ENCODE data around the gene F5. TPM values are rescaled to one million over a fixed set of nuclear protein-coding genes. Genes with fewer than 3 reads are reported as not detected.

F5 gene
- total RNA-seq (2014; rRNA removed; shearing (Covaris generic)) = not detected in 2 replicates

DNA sequence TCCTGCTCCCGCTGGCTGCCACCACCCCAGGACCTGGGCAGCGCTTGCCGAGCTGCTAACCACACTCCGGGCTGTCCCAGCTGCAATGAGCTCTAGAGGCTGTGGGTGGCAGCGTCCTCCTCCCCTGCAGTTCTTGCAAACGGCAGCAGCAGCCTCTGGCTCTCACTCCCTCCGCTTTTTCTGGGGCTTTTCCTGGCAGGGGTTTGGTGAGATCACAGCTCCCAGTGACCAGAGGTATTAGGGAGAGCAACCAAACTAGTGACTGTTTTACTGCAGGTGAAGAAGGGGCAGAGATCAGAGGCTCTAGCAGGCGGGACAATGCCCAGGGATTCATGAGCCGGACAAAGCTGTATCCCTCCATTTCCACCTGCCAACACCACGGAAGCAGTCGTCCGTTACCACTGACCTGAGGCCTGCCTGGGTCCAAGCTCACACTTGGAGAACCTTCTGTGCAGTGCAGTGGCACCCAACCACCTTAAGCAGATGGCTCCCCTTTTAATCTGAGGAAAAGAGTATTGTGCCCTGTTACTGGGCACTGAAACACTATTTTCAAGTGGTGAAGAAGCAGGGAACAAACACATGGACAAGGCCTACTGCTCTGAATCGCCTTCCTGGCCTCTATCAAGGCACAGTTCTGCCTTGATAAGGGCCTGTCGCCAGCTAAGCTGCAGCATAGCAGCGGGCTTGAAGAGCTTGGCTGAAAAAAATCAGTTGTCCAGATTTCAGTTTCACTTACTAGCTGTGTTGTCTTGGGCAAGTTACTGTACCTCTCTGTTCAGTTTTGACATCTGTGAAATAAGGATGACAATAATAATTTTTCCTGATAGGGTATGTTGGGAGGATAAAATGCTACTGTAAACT, at the start of gene F5:
Gene F5 (minus strand): TSS at position 87 of the 861 bp plus-strand sequence. CDS start 95 bp downstream, outside the sequence.
- H3K4me3 ChIP-seq (ENCODE audit: insufficient read depth, low read depth, low read length) = no peak within 1 kb of the TSS
- peak; percentile 67 for DNase-seq
- no peaks in the 10 kb centered on the region for H3K36me3 ChIP-seq (replicated peaks; ENCODE audit: control insufficient read depth, insufficient read depth, low read length)
- H3K27me3 ChIP-seq (ENCODE audit: control insufficient read depth, insufficient read depth, low read length) = peaks cover 2% of the 10 kb centered on the region; the same call in 1 of the 2 replicates

DNA sequence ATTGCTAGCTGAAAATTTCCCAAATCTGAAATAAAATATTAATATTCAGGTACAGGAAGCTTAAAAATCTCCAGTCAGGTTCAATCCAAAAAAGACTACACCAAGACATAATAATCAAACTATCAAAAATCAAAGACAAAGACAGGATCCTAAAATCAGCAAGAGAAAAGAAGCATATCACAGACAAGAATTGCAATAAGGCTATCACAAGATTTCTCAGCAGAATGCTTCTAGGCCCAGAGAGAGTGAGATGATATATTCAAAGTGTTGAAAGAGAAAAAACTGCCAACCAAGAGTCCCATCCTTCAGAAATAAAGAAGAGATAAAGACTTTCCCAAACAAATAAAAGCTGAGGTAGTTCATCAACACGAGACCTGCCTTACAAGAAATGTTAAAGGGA, 48.6 kb upstream of the F5 start:
- no peak for DNase-seq
- H3K36me3 ChIP-seq (replicated peaks; ENCODE audit: control insufficient read depth, insufficient read depth, low read length) = no peaks in the 10 kb centered on the region
- no peaks in the 10 kb centered on the region for H3K27me3 ChIP-seq (ENCODE audit: control insufficient read depth, insufficient read depth, low read length)
- no peak overlapping the region for H3K4me3 ChIP-seq (ENCODE audit: insufficient read depth, low read depth, low read length)

DNA sequence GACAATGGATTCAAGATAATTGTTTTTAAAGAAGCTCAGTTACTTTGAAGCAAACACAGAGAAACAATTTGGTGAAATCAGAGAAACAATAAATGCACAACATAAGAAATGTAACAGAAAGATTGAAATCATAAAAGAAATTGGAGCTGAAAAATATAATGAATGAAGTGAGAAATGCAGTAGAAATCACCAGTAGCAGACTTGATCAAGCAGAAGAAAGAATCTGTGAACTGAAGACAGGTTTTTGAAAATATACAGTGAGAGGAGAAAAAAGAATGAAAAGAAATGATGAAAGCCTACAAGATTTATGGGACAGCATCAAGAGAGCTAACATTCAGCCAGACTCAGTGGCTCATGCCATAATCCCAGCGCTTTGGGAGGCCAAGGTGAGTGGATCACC, 47.9 kb upstream of the F5 start:
- Histone ChIP-seq H3K27me3 (ENCODE audit: control insufficient read depth, insufficient read depth, low read length) (no peaks in the 10 kb centered on the region), H3K36me3 (replicated peaks; ENCODE audit: control insufficient read depth, insufficient read depth, low read length) (no peaks in the 10 kb centered on the region), H3K4me3 (ENCODE audit: insufficient read depth, low read depth, low read length) (no peak overlapping the region)
- DNase-seq = no peak

DNA sequence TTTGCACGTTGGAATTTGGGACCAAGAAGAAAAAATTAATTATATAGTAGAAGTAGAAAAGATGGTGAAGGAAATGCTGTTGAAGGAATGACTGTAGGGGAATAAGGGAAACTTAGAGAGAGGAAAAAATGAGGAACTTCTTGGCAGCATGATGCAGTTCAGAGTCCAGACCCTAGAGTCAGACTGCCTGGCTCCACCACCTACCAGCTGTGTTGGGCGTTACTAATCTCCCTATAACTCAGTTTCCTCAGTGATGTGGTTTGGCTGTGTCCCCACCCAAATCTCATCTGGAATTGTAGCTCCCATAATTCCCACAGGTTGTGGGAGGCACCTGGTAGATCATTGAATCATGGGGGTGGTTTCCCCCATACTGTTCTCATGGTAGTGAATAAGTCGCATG, 45.0 kb upstream of the F5 start:
- H3K4me3 ChIP-seq (ENCODE audit: insufficient read depth, low read depth, low read length) = no peak overlapping the region
- no peak for DNase-seq
- no peaks in the 10 kb centered on the region for H3K36me3 ChIP-seq (replicated peaks; ENCODE audit: control insufficient read depth, insufficient read depth, low read length)
- no peaks in the 10 kb centered on the region for H3K27me3 ChIP-seq (ENCODE audit: control insufficient read depth, insufficient read depth, low read length)

DNA sequence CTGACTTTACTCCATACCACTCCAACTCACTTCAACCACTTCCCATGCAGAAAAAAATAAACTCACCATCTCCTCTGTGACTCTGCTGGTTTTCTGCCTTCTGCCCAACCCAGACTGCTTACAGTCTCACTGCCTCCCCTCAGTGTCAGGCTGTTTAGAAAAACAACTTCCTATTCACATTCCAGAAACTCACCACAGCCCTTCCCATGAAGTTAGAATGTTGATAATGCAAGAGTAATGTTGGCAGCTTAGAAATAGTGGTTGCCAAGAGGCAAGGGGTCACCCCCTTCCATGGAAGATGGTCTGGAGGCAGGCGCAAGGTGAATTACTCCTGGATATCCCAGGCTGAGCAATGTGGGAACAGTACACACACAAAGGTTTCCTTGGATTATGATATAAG, 43.7 kb upstream of the F5 start, which contains the start of gene SELP:
Gene SELP (minus strand): TSS at position 119 of the 400 bp plus-strand sequence. CDS start 50 bp downstream, at position 69.
- Histone ChIP-seq H3K36me3 (replicated peaks; ENCODE audit: control insufficient read depth, insufficient read depth, low read length) (no peaks in the 10 kb centered on the region), H3K27me3 (ENCODE audit: control insufficient read depth, insufficient read depth, low read length) (no peaks in the 10 kb centered on the region), H3K4me3 (ENCODE audit: insufficient read depth, low read depth, low read length) (no peak within 1 kb of the TSS)
- no peak for DNase-seq

DNA sequence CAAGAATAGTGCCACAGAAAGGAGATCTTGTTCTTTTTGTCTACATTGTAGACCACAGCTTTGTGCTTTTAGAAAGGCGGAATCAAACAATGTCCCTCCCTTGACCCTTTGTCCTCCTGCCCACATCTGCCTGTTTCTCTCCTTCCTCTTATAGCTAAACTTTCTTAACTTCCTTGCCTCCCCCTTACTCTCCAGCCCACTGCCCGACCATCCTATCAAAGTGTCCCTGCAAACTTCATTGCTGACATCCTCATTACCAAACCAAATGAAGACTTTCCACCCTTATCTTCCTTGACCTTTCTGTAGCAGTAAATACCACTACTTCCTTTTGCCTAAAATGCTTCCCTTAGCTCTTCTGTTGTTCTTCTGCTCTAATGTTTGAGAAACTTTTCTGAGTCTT, 38.6 kb upstream of the F5 start:
- Histone ChIP-seq H3K4me3 (ENCODE audit: insufficient read depth, low read depth, low read length) (no peak overlapping the region), H3K36me3 (replicated peaks; ENCODE audit: control insufficient read depth, insufficient read depth, low read length) (no peaks in the 10 kb centered on the region), H3K27me3 (ENCODE audit: control insufficient read depth, insufficient read depth, low read length) (no peaks in the 10 kb centered on the region)
- DNase-seq = no peak

DNA sequence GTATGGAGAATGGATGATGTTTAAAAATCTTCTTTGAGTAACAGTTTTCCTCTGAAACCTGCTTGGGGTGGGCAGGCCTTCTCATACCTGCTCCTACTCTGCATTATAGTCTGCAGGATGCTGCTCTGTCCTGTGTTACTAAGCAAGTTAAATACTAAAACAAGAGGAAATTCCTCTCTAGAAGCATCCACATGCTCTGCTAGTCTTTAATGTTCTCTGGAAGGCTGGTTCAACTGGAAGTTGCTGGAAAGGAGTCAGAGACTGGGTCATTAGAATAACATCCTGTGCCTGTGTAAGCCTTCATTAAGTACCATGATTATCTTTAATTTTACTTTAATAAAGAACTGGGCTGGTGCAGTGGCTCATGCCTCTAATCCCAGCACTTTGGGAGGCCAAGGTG, 37.8 kb upstream of the F5 start:
- H3K4me3 ChIP-seq (ENCODE audit: insufficient read depth, low read depth, low read length) = no peak overlapping the region
- no peak for DNase-seq
- H3K36me3 ChIP-seq (replicated peaks; ENCODE audit: control insufficient read depth, insufficient read depth, low read length) = no peaks in the 10 kb centered on the region
- H3K27me3 ChIP-seq (ENCODE audit: control insufficient read depth, insufficient read depth, low read length) = no peaks in the 10 kb centered on the region

DNA sequence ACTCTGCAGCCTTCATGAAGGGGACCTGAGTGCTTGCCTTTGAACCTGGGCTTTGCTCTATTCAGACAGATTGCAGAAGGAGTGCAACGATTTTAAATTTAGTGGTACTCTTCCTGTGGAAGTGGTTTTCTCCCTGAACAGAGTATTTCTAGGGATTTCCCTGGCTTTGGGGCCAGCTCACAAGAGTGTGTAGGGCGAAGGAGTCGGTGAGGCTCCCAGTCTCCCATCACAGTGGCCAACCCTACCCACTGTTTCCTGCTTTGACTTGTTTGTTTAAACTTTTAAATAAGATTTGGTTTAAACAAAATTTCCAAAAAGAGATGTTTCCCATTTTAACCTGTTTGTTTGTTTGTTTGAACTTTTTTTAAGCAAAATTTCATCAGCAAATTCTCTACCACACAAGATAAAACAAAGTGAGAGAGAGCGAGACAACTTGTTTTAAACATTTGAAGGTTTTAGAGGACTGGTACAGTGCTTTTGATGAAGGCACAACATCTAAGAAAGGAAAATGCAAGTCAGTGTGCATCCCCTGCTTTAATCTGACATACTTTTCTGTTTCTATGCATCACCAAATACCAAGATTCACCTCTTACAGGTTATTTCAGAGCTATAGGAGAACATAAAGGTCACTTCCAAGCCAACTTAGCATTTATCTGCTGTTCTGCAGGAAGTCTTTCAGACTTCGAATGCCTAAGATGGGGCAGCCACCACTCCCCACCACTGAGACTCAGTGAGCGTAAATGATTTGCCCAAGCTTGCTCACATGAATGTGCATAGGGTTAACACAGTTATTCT, 37.0 kb upstream of the F5 start:
- no peak for DNase-seq
- H3K27me3 ChIP-seq (ENCODE audit: control insufficient read depth, insufficient read depth, low read length) = no peaks in the 10 kb centered on the region
- H3K4me3 ChIP-seq (ENCODE audit: insufficient read depth, low read depth, low read length) = no peak overlapping the region
- H3K36me3 ChIP-seq (replicated peaks; ENCODE audit: control insufficient read depth, insufficient read depth, low read length) = no peaks in the 10 kb centered on the region

DNA sequence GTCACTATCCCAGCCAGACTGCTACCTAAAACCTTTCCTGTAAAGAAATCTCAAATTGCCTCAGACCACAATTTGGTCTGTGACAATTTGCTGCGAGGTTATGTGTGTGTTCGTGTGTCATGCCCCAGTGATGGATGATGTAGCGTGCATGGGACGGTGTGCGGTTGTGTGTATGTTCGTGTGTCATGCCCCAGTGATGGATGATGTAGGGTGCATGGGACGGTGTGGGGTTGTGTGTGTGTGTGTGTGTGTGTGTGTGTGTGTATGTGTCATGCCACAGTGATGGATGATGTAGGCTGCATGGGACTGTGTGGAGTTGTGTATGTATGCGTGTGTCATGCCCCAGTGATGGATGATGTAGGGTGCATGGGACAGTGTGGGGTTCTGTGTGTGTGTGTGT, 34.3 kb upstream of the F5 start:
- no peaks in the 10 kb centered on the region for H3K27me3 ChIP-seq (ENCODE audit: control insufficient read depth, insufficient read depth, low read length)
- no peak overlapping the region for H3K4me3 ChIP-seq (ENCODE audit: insufficient read depth, low read depth, low read length)
- H3K36me3 ChIP-seq (replicated peaks; ENCODE audit: control insufficient read depth, insufficient read depth, low read length) = no peaks in the 10 kb centered on the region
- no peak for DNase-seq

DNA sequence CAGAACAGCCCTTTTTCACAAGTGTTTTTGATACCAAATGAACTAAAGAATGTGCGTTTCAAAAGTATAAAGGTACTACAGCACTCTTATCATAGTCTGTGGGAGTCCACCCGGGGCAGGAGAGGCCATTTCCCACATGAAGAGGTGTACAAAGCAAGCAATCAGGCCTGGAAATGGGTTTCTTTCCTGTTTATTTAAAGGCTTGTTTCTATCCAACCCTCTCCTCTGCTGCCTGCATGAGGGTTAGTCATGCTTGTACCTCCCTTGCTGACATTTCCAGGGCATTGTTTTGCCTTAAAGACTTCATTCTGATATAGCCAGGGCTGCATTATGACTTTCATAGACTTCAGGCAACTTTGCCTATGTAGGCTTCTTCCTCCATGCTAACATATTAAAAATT, 32.1 kb upstream of the F5 start:
- DNase-seq = no peak
- Histone ChIP-seq H3K4me3 (ENCODE audit: insufficient read depth, low read depth, low read length) (no peak overlapping the region), H3K36me3 (replicated peaks; ENCODE audit: control insufficient read depth, insufficient read depth, low read length) (no peaks in the 10 kb centered on the region)

DNA sequence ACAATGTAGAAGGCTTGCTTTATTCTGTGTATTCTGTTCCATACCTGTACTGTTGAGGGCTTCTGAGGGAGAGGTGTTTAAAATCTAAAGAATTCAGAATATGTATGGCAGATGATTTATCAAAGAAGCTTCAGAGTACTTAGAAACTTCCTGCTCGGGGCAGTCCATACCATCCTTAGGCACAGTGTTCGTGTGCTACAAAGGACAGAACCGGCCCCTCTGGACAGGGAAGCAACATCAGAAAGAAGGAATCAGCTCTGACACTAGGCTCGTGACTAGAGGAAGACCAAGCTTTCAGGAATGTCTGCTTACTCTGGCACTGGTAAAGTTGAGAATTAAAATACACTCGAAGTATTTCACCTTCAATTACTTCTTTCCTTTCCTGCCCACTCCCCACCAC, 29.5 kb upstream of the F5 start:
- H3K27me3 ChIP-seq (ENCODE audit: control insufficient read depth, insufficient read depth, low read length) = no peaks in the 10 kb centered on the region
- H3K36me3 ChIP-seq (replicated peaks; ENCODE audit: control insufficient read depth, insufficient read depth, low read length) = no peaks in the 10 kb centered on the region
- no peak overlapping the region for H3K4me3 ChIP-seq (ENCODE audit: insufficient read depth, low read depth, low read length)
- DNase-seq = no peak

More for the DNA sequence above, 32.1 kb upstream of the F5 start:
- H3K27me3 ChIP-seq (ENCODE audit: control insufficient read depth, insufficient read depth, low read length) = no peaks in the 10 kb centered on the region

DNA sequence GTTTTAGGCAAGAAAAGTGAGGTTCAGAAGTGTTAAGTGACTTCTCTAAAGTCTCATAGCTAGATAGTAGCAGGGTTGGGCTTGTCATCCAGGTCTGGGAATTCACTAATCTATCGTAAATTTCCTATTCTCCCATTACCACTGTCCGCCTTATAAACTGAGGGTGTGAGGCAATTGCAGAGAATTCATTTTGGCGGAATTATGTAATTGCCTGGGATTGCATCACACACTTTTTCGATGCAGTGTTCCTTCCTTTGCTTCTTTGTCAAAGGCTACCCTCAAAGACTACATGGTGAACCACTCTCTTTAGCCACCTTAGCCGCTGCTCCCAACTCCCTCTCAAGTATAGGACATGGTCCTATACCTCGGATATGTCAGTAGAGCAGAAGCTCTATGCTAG, 24.6 kb upstream of the F5 start:
- no peaks in the 10 kb centered on the region for H3K27me3 ChIP-seq (ENCODE audit: control insufficient read depth, insufficient read depth, low read length)
- DNase-seq = no peak
- no peaks in the 10 kb centered on the region for H3K36me3 ChIP-seq (replicated peaks; ENCODE audit: control insufficient read depth, insufficient read depth, low read length)
- no peak overlapping the region for H3K4me3 ChIP-seq (ENCODE audit: insufficient read depth, low read depth, low read length)

DNA sequence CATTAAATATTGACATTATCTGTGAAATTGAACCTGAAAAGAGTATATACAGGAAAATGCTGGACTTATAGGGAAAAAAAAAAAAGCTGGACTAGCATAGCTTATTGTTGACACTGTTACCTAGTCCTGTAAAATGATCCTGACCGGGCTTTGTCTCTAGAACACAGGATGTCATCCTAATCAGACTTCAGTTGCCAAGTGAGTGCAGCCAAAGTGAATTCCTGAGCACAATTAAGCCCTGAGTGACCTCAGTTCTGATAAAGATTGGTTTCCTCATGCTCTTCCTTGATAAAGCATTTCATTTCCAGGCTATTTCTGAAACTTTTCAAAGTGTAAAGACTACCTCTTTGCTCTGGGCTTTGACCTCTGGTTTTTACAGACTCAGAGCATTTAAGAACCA, 23.8 kb upstream of the F5 start:
- H3K27me3 ChIP-seq (ENCODE audit: control insufficient read depth, insufficient read depth, low read length) = no peaks in the 10 kb centered on the region
- DNase-seq = no peak
- no peak overlapping the region for H3K4me3 ChIP-seq (ENCODE audit: insufficient read depth, low read depth, low read length)
- no peaks in the 10 kb centered on the region for H3K36me3 ChIP-seq (replicated peaks; ENCODE audit: control insufficient read depth, insufficient read depth, low read length)

DNA sequence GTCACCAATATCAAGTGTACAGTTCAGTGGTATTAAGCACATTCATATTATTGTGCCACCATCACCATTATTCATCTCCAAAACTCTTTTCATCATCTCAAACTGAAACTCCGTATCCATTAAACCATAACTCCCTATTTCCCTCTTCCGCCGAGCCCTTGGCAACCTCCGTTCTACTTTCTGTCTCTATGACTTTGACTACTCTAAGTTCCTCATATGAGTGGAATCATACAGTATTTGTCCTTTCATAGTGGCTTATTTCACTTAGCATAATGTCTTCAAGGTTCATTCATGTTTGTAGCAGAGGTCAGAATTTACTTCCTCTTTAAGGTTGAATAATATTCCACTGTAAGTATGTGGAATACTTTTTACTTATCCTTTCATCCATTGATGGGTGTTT, 21.9 kb upstream of the F5 start:
- H3K27me3 ChIP-seq (ENCODE audit: control insufficient read depth, insufficient read depth, low read length) = no peaks in the 10 kb centered on the region
- H3K36me3 ChIP-seq (replicated peaks; ENCODE audit: control insufficient read depth, insufficient read depth, low read length) = no peaks in the 10 kb centered on the region
- no peak overlapping the region for H3K4me3 ChIP-seq (ENCODE audit: insufficient read depth, low read depth, low read length)
- no peak for DNase-seq
